Spinal cord (tissue), 10 donors: Measurements from ENCODE around the gene SPTLC3. TPM values are rescaled to one million over a fixed set of nuclear protein-coding genes. Genes with fewer than 3 reads are reported as not detected.

Source experiments
- DNase-seq, 6 donors: peaks; one replicate each; pipeline versions ENCODE4 v3.0.0 to v3.0.0-alpha.2; 2013 to 2015; ENCODE audit warnings: low spot score in 6 of 6, low read depth in 4 of 6
- H3K27ac ChIP-seq: one replicate; pipeline ENCODE4 v1.5.1; 2013; ENCODE audit warnings: low read depth, low read length, control low read depth
- H3K27me3 ChIP-seq: one replicate; pipeline ENCODE4 v1.6.1; 2013; ENCODE audit warnings: low read length; ENCODE audit not compliant: control insufficient read depth, insufficient read depth
- H3K36me3 ChIP-seq: one replicate; pipeline ENCODE4 v1.6.1; 2013; ENCODE audit warnings: low read length; ENCODE audit not compliant: control insufficient read depth, insufficient read depth
- H3K4me1 ChIP-seq: one replicate; pipeline ENCODE4 v1.6.1; 2013; ENCODE audit warnings: low read length; ENCODE audit not compliant: control insufficient read depth, insufficient read depth
- H3K4me3 ChIP-seq: one replicate; pipeline ENCODE4 v1.5.1; 2013; ENCODE audit warnings: low read depth, low read length, control low read depth
- H3K9me3 ChIP-seq: one replicate; pipeline ENCODE4 v1.6.1; 2013; ENCODE audit warnings: low read length; ENCODE audit not compliant: control insufficient read depth, insufficient read depth
- WGBS: methylation state at CpG from one replicate; pipeline ENCODE4 v1.1.5; 2013; ENCODE audit warnings: missing lambda C conversion rate; ENCODE audit not compliant: insufficient coverage; 5-methylcytosine and 5-hydroxymethylcytosine counted together
- polyA plus RNA-seq, 2 donors: library from polyadenylated mRNA; unstranded; fragments of 120-200 nt; gene quantifications; one replicate each; pipeline ENCODE4 v1.2.1, GENCODE V29; 2013; ENCODE audit not compliant: insufficient read length in 2 of 2
- total RNA-seq, 2 donors: library from RNA; depleted of rRNA in 1 of 2; stranded (reverse); fragments of 120-200 nt in 1 of 2; fragments of >200 nt in 1 of 2; gene quantifications; one replicate each; pipeline versions ENCODE4 v1.2.3 to v1.2.4, GENCODE V29; 2013 to 2014
- donor health status: healthy.

SPTLC3 gene
- total and polyA plus RNA-seq, 4 donors: 3.5 to 53.6 (median 20.0) TPM

DNA sequence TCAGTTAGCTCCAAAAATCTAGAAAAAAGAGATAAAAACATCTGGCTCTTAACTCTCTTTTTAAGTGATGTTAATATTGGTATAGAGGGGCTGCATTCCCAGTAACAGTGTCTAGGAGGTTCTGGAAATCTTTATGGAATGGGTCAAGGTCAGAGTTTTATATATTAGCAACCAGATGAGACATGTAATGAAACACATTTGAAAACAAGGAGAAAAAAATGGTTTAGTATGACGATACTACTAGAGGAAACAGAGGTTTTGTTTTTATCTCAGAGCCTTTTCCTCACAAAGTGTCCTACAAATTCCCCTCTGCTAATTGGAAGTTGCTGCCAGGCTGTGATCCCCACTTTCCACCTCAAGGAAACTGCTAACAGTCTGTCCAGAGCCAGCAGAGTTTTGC is 111.7 kb downstream of the SPTLC3 start:
- no peak for DNase-seq
- no peak overlapping the region for H3K27ac ChIP-seq
- no peaks in the 10 kb centered on the region for H3K27me3 ChIP-seq
- H3K4me3 ChIP-seq: no peak overlapping the region
- no peaks in the 10 kb centered on the region for H3K9me3 ChIP-seq
- no peaks in the 10 kb centered on the region for H3K36me3 ChIP-seq
- WGBS: no CpG with 5 or more reads among the region's 1 CpG
- no peaks in the 10 kb centered on the region for H3K4me1 ChIP-seq

DNA sequence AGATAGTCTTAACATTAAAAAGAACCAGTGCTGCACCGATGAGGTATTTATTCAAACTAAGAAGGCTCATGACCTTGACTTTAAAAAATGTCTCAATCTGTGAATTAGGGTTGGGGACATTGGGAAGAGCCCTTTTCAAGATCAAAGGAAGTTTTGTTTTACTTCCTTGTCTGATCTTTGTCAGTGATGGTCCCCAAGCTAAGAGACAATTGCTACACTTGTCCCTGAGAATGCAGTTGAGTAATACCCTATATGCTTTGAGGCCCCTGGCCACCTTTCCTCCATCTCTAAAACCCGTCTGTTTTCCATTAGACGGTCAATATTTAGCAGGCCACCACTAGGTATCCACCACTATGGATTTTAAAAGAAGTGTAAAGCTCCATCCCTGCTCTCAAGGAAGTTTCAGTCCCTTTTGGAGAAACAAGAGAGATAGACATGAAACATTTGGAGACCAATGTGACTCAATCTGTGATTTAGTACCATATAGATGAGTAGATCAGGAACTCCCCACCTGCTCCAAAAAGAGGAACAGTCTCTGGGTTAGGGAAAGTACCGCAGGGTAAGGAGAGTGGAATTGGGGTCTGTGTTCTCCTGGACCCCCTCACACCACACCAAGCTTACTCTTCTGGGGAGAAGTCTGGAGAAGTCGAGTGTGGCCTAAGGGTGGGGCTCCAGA is 113.2 kb downstream of the SPTLC3 start:
- Histone ChIP-seq H3K27ac (no peak overlapping the region), H3K4me3 (no peak overlapping the region), H3K36me3 (no peaks in the 10 kb centered on the region), H3K9me3 (no peaks in the 10 kb centered on the region), H3K4me1 (no peaks in the 10 kb centered on the region), H3K27me3 (no peaks in the 10 kb centered on the region)
- WGBS: no CpG with 5 or more reads among the region's 5 CpGs
- no peak for DNase-seq

DNA sequence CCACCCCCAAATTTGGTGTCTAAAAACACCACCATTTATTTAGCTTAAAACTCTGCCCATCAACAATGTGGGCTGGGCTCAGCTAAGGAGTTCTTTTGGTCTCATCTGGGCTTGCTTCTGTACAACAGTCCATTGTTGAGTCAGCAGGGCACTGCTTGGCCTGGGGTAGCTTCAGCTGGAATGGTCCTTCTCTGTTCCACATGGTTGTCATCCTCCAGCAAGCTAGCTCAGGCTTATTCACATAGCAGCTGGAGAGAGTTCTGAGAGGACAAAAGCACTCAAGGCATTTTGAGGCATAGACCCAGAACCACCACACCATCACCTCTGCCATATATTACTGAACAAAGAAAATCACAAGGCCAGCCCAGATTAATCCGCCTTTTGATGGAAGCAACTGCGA is 116.7 kb downstream of the SPTLC3 start:
- Histone ChIP-seq H3K27ac (no peak overlapping the region), H3K4me1 (no peaks in the 10 kb centered on the region), H3K36me3 (no peaks in the 10 kb centered on the region), H3K4me3 (no peak overlapping the region), H3K27me3 (no peaks in the 10 kb centered on the region), H3K9me3 (no peaks in the 10 kb centered on the region)
- 100% methylated on average over 2 of the region's 2 CpGs for WGBS
- DNase-seq: no peak

DNA sequence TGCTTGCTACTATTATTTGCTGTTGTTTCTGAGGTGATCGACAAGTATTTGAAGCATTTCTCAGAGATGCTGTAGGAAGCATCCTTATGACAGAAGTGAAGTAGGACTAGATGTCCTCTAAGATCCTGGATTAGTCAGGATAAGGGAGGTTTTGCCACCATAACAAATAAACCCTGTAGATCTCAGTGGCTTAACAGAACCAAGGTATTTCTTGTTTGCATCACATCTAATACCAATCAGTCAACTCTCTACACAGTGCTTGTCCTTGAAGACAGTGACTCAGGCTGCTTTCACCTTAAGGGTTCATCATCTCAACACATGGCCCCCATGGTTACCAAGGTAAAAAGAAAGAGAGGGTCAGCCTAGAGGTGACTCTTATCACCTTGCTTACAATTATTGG is 119.4 kb downstream of the SPTLC3 start:
- H3K4me1 ChIP-seq: no peaks in the 10 kb centered on the region
- no peak overlapping the region for H3K4me3 ChIP-seq
- no peak overlapping the region for H3K27ac ChIP-seq
- H3K27me3 ChIP-seq: no peaks in the 10 kb centered on the region
- no peak for DNase-seq
- no CpG with 5 or more reads among the region's 1 CpG for WGBS
- no peaks in the 10 kb centered on the region for H3K9me3 ChIP-seq
- H3K36me3 ChIP-seq: no peaks in the 10 kb centered on the region

DNA sequence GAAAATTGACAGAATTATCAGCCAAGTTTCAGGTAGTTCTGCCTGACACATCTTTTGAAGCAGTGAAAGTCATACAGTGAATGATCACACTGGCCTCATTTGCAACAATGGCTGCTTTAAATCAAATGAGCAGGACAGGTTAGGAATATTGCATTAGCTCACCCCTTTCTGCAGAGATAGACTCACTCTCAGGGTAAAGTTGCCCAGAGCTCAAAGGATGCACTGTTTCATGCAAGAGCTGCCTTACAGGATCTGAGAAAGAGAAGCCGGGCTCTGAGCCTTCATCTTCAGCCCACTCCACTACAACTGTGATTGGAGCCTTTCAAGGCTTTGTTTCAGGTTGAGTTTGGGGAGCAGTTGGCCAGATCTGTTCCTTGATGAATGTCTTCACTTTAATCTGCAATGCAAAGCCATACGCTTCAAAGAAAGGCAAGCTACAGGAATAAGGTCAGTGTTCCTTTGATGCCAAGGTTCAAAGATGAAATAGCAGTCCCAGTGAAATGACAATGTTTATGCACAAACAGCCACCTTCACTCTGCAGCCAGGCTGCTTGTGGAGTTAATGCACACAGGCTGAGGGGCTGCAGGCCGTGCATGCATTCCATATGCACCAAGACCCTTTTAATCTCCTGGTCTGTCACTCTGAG is 121.4 kb downstream of the SPTLC3 start:
- Histone ChIP-seq H3K36me3 (no peaks in the 10 kb centered on the region), H3K4me1 (no peaks in the 10 kb centered on the region), H3K27ac (no peak overlapping the region), H3K9me3 (no peaks in the 10 kb centered on the region), H3K4me3 (no peak overlapping the region), H3K27me3 (no peaks in the 10 kb centered on the region)
- 60% methylated on average over 2 of the region's 3 CpGs for WGBS
- no peak for DNase-seq

DNA sequence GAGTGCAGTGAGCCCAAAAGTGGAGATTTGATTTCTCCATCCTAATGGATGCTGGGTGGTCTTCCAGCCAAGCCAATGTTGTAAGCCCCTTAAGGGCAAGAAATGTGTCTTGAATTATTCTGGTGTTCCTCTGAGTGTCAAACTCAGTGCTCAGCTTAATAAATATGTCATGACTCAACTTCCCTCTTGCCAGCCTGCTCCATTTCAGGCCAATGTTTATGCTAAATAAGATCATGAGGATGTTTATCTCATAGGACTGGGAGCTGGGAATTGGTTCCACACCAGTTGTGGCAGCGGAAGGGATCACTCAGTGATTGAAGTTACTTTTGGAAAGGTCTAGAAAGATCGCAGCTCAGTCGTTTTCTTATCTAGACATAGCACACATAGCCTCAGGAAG is 121.9 kb downstream of the SPTLC3 start:
- H3K27me3 ChIP-seq: no peaks in the 10 kb centered on the region
- DNase-seq: no peak
- no peaks in the 10 kb centered on the region for H3K4me1 ChIP-seq
- no peak overlapping the region for H3K27ac ChIP-seq
- H3K36me3 ChIP-seq: no peaks in the 10 kb centered on the region
- no peaks in the 10 kb centered on the region for H3K9me3 ChIP-seq
- WGBS: 80% methylated on average over 1 of the region's 3 CpGs
- no peak overlapping the region for H3K4me3 ChIP-seq

GRCh38 chr20:13131688-13132087 is 122.9 kb downstream of the SPTLC3 start:
- no peak for DNase-seq
- WGBS: 83% methylated on average over 3 of the region's 3 CpGs

DNA sequence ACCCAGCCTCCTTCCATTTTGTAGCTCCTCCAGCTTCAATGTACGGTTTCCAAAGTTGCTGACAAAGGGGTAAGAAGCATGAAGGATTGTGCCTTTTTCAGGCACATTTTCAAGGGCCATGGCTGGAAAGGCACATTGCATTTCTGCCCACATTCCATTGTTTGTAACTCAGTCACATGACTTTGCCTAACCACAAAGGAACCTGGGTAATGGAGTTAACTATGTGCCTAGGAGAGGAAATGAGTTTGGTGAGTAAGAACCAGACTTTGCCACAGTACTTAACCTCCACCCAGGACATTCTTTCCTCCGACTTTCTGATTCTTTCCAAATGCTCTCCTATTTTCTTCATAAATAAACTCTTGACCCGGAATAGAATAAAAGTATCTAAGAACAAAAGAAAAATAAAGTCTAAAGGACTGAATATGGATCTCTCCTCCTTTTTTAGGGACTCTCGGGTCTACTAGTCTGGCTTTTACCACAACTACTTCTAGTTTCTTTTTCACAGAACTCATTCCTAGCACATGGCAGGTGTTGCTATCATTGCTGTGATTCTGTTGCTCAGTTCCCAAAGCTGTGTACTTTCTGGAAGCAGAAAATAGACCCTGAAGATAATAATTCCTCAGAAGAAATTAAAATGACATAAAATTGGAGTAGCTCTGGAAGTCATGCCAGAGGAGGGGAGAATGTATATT is 130.8 kb downstream of the SPTLC3 start:
- Histone ChIP-seq H3K4me1 (no peaks in the 10 kb centered on the region), H3K36me3 (no peaks in the 10 kb centered on the region), H3K9me3 (no peaks in the 10 kb centered on the region), H3K27me3 (no peaks in the 10 kb centered on the region), H3K4me3 (no peak overlapping the region), H3K27ac (no peak overlapping the region)
- DNase-seq: no peak
- no CpG with 5 or more reads among the region's 4 CpGs for WGBS

More at GRCh38 chr20:13131688-13132087, 122.9 kb downstream of the SPTLC3 start:
- Histone ChIP-seq H3K9me3 (no peaks in the 10 kb centered on the region), H3K27ac (no peak overlapping the region), H3K36me3 (no peaks in the 10 kb centered on the region), H3K4me1 (no peaks in the 10 kb centered on the region), H3K27me3 (no peaks in the 10 kb centered on the region), H3K4me3 (no peak overlapping the region)

DNA sequence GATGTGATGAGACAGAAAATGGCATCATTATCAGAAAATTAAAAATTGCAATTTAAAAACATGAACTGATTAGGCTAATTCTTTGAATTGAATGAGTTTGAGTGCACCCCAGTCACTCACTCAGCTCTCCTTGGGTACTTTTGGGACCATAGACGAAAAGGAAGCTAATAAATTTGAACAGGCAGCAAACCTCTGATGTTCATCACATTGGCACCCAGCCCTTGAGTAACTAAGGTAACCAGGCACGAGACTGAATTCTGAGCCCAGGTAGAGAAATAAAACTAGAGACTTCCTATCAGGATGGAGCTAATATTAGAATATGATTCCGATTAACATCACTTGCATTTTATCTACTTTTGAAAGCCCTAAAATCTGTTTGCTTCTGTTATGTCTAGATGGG is 131.4 kb downstream of the SPTLC3 start:
- no peaks in the 10 kb centered on the region for H3K4me1 ChIP-seq
- no peaks in the 10 kb centered on the region for H3K27me3 ChIP-seq
- no CpG with 5 or more reads among the region's 3 CpGs for WGBS
- no peaks in the 10 kb centered on the region for H3K36me3 ChIP-seq
- no peaks in the 10 kb centered on the region for H3K9me3 ChIP-seq
- H3K4me3 ChIP-seq: no peak overlapping the region
- DNase-seq: peak in 2 of 6 donors; percentile 22 to 88
- no peak overlapping the region for H3K27ac ChIP-seq

GRCh38 chr20:13140775-13141174 is 132.0 kb downstream of the SPTLC3 start:
- no peaks in the 10 kb centered on the region for H3K27me3 ChIP-seq
- no peaks in the 10 kb centered on the region for H3K9me3 ChIP-seq
- no CpG with 5 or more reads among the region's 1 CpG for WGBS
- H3K27ac ChIP-seq: no peak overlapping the region
- H3K4me3 ChIP-seq: no peak overlapping the region
- no peaks in the 10 kb centered on the region for H3K36me3 ChIP-seq
- H3K4me1 ChIP-seq: no peaks in the 10 kb centered on the region
- DNase-seq: no peak
